IPS DF 6.9 (cell line): Measurements from ENCODE around the gene TRA2B.

Experiments
- DNase-seq: peaks from one replicate; pipeline ENCODE4 v3.0.0-alpha.2; 2013; ENCODE audit warnings: low read depth, low spot score
- H3K27ac ChIP-seq: one replicate; pipeline ENCODE4 v1.5.1; 2013; ENCODE audit warnings: low read length, control low read depth
- H3K27me3 ChIP-seq: 2 replicates; pipeline ENCODE4 v1.6.1; 2013; ENCODE audit warnings: mild to moderate bottlenecking, low read length; ENCODE audit not compliant: control insufficient read depth, insufficient read depth
- H3K36me3 ChIP-seq: 2 replicates; pipeline ENCODE4 v1.6.1; 2013; ENCODE audit warnings: low read length; ENCODE audit not compliant: control insufficient read depth, insufficient read depth
- H3K4me1 ChIP-seq: 2 replicates; pipeline ENCODE4 v1.6.1; 2013; ENCODE audit warnings: low read length; ENCODE audit not compliant: control insufficient read depth, insufficient read depth
- H3K4me3 ChIP-seq: 2 replicates; pipeline ENCODE4 v1.5.1; 2013; ENCODE audit warnings: mild to moderate bottlenecking, low read length
- H3K9me3 ChIP-seq: 2 replicates; pipeline ENCODE4 v1.6.1; 2013; ENCODE audit warnings: low read length, inconsistent platforms; ENCODE audit not compliant: control insufficient read depth, insufficient read depth
- WGBS: extraction: QIAGEN DNeasy Blood & Tissue Kit; methylation state at CpG from one replicate; pipeline ENCODE4 v1.1.7; 2013; ENCODE audit warnings: mixed read lengths, missing lambda C conversion rate; ENCODE audit not compliant: insufficient read length, insufficient coverage; 5-methylcytosine and 5-hydroxymethylcytosine counted together

TRA2B gene

DNA sequence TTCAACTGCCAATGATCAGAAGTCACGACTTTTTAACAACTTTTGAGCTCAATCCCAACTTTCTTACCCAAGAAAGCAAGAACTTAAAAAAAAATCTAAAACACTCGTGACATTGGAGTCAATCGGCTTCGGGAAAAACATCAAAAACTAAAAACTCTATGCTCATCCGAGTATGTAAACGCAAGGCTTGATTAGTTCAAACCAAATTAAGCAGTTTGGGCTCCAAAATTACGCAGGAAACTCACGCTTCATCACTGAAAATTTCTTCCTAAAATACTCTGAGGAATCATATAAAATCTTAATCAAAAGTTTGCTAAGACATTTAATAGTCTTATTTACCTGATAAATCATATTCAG, 1.6 kb downstream of the TRA2B start:
- H3K27me3 ChIP-seq = no peaks in the 10 kb centered on the region
- H3K27ac ChIP-seq = no peak overlapping the region
- DNase-seq = no peak
- H3K4me3 ChIP-seq = peak overlapping the region; percentile 50; the same call in 1 of the 2 replicates
- H3K4me1 ChIP-seq = no peaks in the 10 kb centered on the region
- WGBS = no CpG with 5 or more reads among the region's 8 CpGs
- no peaks in the 10 kb centered on the region for H3K9me3 ChIP-seq
- H3K36me3 ChIP-seq = no peaks in the 10 kb centered on the region; the same call in 1 of the 2 replicates

GRCh38 chr3:185935465-185936272, 2.1 kb downstream of the TRA2B start:
- no peaks in the 10 kb centered on the region for H3K9me3 ChIP-seq
- H3K27me3 ChIP-seq = no peaks in the 10 kb centered on the region
- H3K4me3 ChIP-seq = peak overlapping the region; percentile 50; the same call in 1 of the 2 replicates
- peaks cover 3% of the 10 kb centered on the region; the same call in 1 of the 2 replicates for H3K36me3 ChIP-seq
- no peak for DNase-seq
- WGBS = no CpG with 5 or more reads among the region's 11 CpGs
- H3K27ac ChIP-seq = no peak overlapping the region
- H3K4me1 ChIP-seq = peaks cover 1% of the 10 kb centered on the region; the same call in 1 of the 2 replicates

GRCh38 chr3:185934767-185935464, 2.9 kb downstream of the TRA2B start:
- peak overlapping the region; percentile 50; the same call in 1 of the 2 replicates for H3K4me3 ChIP-seq
- peaks cover 1% of the 10 kb centered on the region; the same call in 1 of the 2 replicates for H3K4me1 ChIP-seq
- no peaks in the 10 kb centered on the region for H3K9me3 ChIP-seq
- no peaks in the 10 kb centered on the region for H3K27me3 ChIP-seq
- no peak for DNase-seq
- peaks cover 3% of the 10 kb centered on the region; the same call in 1 of the 2 replicates for H3K36me3 ChIP-seq
- no CpG with 5 or more reads among the region's 8 CpGs for WGBS
- no peak overlapping the region for H3K27ac ChIP-seq

GRCh38 chr3:185934174-185934557, 3.6 kb downstream of the TRA2B start:
- H3K4me3 ChIP-seq = peak overlapping the region; percentile 18; the same call in 1 of the 2 replicates
- H3K4me1 ChIP-seq = peaks cover 1% of the 10 kb centered on the region; the same call in 1 of the 2 replicates
- no CpG with 5 or more reads among the region's 6 CpGs for WGBS
- H3K27me3 ChIP-seq = no peaks in the 10 kb centered on the region
- no peak for DNase-seq
- H3K27ac ChIP-seq = no peak overlapping the region
- peaks cover 3% of the 10 kb centered on the region; the same call in 1 of the 2 replicates for H3K36me3 ChIP-seq
- no peaks in the 10 kb centered on the region for H3K9me3 ChIP-seq

DNA sequence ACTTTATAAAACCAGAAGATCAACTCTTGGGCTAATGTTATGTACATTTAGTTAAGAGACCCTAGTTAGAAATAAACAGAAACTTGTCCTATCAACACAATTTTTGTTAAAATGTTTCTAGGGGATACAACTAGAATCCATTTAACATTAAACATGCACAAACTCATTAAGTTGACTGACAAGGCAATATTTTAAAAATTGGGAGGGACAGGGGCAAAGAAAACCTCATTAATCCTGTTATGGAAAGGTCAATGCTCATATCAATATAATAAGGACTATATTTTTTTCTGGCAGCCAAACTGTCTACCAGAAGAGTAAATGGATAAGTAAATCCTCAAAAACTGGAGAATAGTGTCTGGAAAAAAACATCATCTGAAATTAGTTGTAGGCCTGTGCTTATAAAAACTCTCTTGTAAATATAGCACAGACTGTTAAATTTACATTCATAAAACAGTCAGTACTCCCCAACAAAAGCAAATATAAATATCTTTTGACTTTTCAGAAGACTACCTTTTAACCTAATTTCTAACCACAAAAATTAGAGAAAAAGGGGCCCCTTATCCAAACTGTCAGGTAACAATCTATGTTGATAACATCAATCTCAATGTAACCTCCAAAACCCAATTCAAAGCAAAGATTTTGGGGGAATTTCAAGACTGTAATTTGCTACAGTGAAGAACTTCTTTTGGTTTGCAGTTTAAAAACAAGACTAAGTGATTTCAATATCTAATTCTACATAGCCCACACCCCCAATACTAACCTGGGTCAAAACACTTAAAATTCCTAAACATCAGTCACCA, 4.2 kb downstream of the TRA2B start:
- Histone ChIP-seq H3K4me1 (peaks cover 1% of the 10 kb centered on the region; the same call in 1 of the 2 replicates), H3K27me3 (no peaks in the 10 kb centered on the region), H3K9me3 (no peaks in the 10 kb centered on the region), H3K36me3 (peaks cover 3% of the 10 kb centered on the region; the same call in 1 of the 2 replicates), H3K27ac (no peak overlapping the region), H3K4me3 (peak overlapping the region; percentile 18; the same call in 1 of the 2 replicates)
- no peak for DNase-seq

DNA sequence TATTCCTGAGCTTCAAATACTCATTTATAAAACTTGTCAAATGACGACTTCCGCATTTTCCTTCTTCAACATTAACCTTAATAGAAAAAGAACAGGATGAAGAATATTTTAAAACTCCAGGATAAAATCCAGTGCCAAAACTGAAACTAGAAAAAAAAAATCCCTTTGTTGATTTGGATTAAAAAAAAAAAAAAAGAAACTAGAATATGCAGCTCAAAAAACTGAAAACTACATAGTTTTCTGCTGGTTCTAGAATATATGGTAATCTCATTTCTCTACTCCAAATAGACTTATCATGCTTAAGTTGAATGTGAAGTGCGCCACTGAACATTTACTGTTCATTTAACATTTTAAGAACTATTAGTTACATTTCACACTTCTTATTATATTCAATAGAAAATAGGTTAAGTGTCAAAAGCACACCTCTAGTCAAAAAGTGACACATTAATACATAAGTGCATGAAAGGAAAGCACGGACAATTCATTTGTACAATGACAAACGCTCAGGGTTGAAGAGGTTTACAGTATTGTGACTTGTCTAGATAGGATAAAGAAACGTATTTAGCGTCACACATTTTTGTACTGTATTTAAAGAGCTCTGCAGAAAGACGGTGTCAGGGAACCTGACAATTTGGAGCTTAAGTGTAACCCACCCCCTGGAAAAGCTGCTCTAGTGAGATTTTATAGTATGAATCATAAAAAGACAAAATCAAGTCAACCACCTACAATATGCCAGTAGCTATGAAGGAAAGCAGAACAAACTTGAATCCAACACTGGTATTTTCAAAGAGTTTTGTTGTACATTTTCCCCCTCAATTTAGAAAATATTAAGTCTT, 5.8 kb downstream of the TRA2B start:
- peaks cover 6% of the 10 kb centered on the region; the same call in 1 of the 2 replicates for H3K36me3 ChIP-seq
- WGBS = 100% methylated on average over 2 of the region's 8 CpGs
- H3K4me3 ChIP-seq = no peak overlapping the region

GRCh38 chr3:185930393-185931107, 7.3 kb downstream of the TRA2B start:
- Histone ChIP-seq H3K27ac (no peak overlapping the region), H3K9me3 (no peaks in the 10 kb centered on the region), H3K36me3 (peaks cover 6% of the 10 kb centered on the region; the same call in 1 of the 2 replicates), H3K27me3 (no peaks in the 10 kb centered on the region), H3K4me1 (peaks cover 3% of the 10 kb centered on the region; the same call in 1 of the 2 replicates), H3K4me3 (no peak overlapping the region)
- WGBS = no CpG with 5 or more reads among the region's 3 CpGs
- no peak for DNase-seq

More for the DNA sequence above, 5.8 kb downstream of the TRA2B start:
- DNase-seq = no peak
- no peaks in the 10 kb centered on the region for H3K27me3 ChIP-seq
- no peak overlapping the region for H3K27ac ChIP-seq
- no peaks in the 10 kb centered on the region for H3K9me3 ChIP-seq
- H3K4me1 ChIP-seq = peaks cover 1% of the 10 kb centered on the region; the same call in 1 of the 2 replicates

- H3K4me1 ChIP-seq = peaks cover 3% of the 10 kb centered on the region; the same call in 1 of the 2 replicates
- no peaks in the 10 kb centered on the region for H3K9me3 ChIP-seq
- no peak overlapping the region for H3K27ac ChIP-seq
- H3K4me3 ChIP-seq = no peak overlapping the region
- H3K36me3 ChIP-seq = peaks cover 11% of the 10 kb centered on the region; the same call in 1 of the 2 replicates
- no CpG with 5 or more reads among the region's 3 CpGs for WGBS
- no peak for DNase-seq
- H3K27me3 ChIP-seq = no peaks in the 10 kb centered on the region
These were observed 8.3 kb downstream of the TRA2B start for GRCh38 chr3:185929192-185930151.
